T1000 (cell line): Measurements from ENCODE around the gene CCDC102B.

Experiments
- DNase-seq: peaks from one replicate; lab custom pipeline; 2025; ENCODE audit warnings: mixed read lengths; lab: John Stamatoyannopoulos, UW

Gene CCDC102B

GRCh38 chr18:69088973-69089372, 291.1 kb downstream of the CCDC102B start:
- DNase-seq: no peak

DNA sequence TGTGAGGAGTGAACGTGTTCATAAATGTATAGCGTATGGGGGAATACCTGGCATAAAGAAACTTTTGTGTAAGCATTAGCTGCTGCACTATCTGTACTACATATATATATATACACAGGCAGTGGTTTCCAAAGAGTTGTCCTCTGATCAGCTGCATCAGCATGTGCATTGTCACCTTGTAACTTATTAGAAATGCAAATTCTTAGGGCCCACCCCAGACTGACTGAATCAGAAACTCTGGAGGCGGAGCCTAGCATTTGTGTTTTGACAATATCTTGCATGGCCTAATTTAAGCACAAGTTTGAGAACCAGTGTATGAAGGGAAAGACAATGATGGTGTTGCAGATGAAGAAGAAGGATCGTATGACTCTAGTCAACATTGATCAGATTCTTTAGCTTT, 299.5 kb downstream of the CCDC102B start:
- no peak for DNase-seq

- no peak for DNase-seq
These were observed 305.1 kb downstream of the CCDC102B start for GRCh38 chr18:69102959-69103358.
